T-cell (primary cell): ENCODE data around the gene GORASP2. TPM values are rescaled to one million over a fixed set of nuclear protein-coding genes. Genes with fewer than 3 reads are reported as not detected.
A peak's percentile ranks its signal among the peaks of the same experiment; 100 is the strongest.

Experiments used
- ATAC-seq, 4 experiments: fragments of 200-7000 bp in 3 of 4; fragments of 150-1000 bp in 1 of 4; cut with Tn5 transposase; replicated peaks in 1 of 4; 1 replicate in 3 of 4; 2 replicates in 1 of 4; pipeline ENCODE4 v1.10.0; 2021; ENCODE audit warnings: moderate library complexity in 3 of 4, mild to moderate bottlenecking in 2 of 4, moderate number of reproducible peaks in 1 of 4
- CTCF ChIA-PET, 2 donors: fragments of 300-600 bp; sonication (Branson Sonifier 250); formaldehyde crosslinking; loops; one replicate each; lab custom pipeline; 2022; ENCODE audit warnings: antibody characterized with exemption in 2 of 2; lab: Charles Lee
- POLR2A ChIA-PET, 2 donors: fragments of 300-600 bp; sonication (Branson Sonifier 250); formaldehyde crosslinking; loops; one replicate each; lab custom pipeline; 2022; ENCODE audit warnings: antibody characterized with exemption in 2 of 2; lab: Charles Lee
- DNase-seq, 35 experiments: peaks; one replicate each; pipeline versions ENCODE4 v3.0.0 to v3.0.0-alpha.2; 2013 to 2023
- H3K27ac ChIP-seq: one replicate; pipeline ENCODE4 v1.5.1; 2013; ENCODE audit warnings: low read length
- H3K27me3 ChIP-seq, 2 experiments: replicated peaks in 1 of 2; 1 replicate in 1 of 2; 2 replicates in 1 of 2; pipeline versions ENCODE4 v1.6.1 to v1.7.0; 2013; ENCODE audit warnings: low read length in 1 of 2, mixed read lengths in 1 of 2; ENCODE audit not compliant: control insufficient read depth in 2 of 2, insufficient read depth in 2 of 2; ENCODE audit errors: extremely low read depth in 1 of 2
- H3K36me3 ChIP-seq, 2 donors: 1 replicate in 1 of 2; 2 replicates in 1 of 2; pipeline versions ENCODE4 v1.6.1 to v1.7.0; 2013; ENCODE audit warnings: low read length in 1 of 2; ENCODE audit not compliant: control insufficient read depth in 2 of 2, insufficient read depth in 1 of 2; ENCODE audit errors: extremely low read depth in 1 of 2
- H3K4me1 ChIP-seq, 2 experiments: 1 replicate in 1 of 2; 2 replicates in 1 of 2; pipeline versions ENCODE4 v1.6.1 to v1.7.0; 2013; ENCODE audit warnings: low read length in 2 of 2, mixed read lengths in 1 of 2; ENCODE audit not compliant: insufficient read depth in 2 of 2, control insufficient read depth in 1 of 2; ENCODE audit errors: extremely low read depth in 1 of 2
- H3K4me3 ChIP-seq, 2 donors: 1 replicate in 1 of 2; 2 replicates in 1 of 2; pipeline versions ENCODE4 v1.5.1 to v1.7.0; 2013; ENCODE audit warnings: mild to moderate bottlenecking in 2 of 2, low read length in 1 of 2, moderate library complexity in 1 of 2; ENCODE audit not compliant: control insufficient read depth in 1 of 2; ENCODE audit errors: extremely low read depth in 1 of 2
- H3K9me3 ChIP-seq: 2 replicates; pipeline ENCODE4 v1.7.0; 2013
- H3K27ac Mint-ChIP-seq, 2 donors: one replicate each; pipeline ENCODE4 v1.8.0; 2020 to 2021; ENCODE audit warnings: mild to moderate bottlenecking in 2 of 2, mixed read lengths in 2 of 2
- H3K27me3 Mint-ChIP-seq, 2 donors: one replicate each; pipeline ENCODE4 v1.8.0; 2021 to 2022; ENCODE audit warnings: mixed read lengths in 2 of 2
- H3K36me3 Mint-ChIP-seq: one replicate; pipeline ENCODE4 v1.8.0; 2021; ENCODE audit warnings: mixed read lengths
- H3K4me1 Mint-ChIP-seq, 3 donors: one replicate each; pipeline ENCODE4 v1.8.0; 2020 to 2022; ENCODE audit warnings: mixed read lengths in 3 of 3, mild to moderate bottlenecking in 1 of 3
- H3K4me3 Mint-ChIP-seq, 3 donors: one replicate each; pipeline ENCODE4 v1.8.0; 2020 to 2022; ENCODE audit warnings: mild to moderate bottlenecking in 3 of 3, mixed read lengths in 3 of 3, moderate library complexity in 3 of 3
- H3K9me3 Mint-ChIP-seq, 3 donors: one replicate each; pipeline ENCODE4 v1.8.0; 2020 to 2022; ENCODE audit warnings: mixed read lengths in 3 of 3
- WGBS: methylation state at CpG from one replicate; pipeline ENCODE4 v1.1.5; 2013; ENCODE audit warnings: missing lambda C conversion rate; ENCODE audit not compliant: insufficient coverage; 5-methylcytosine and 5-hydroxymethylcytosine counted together
- total RNA-seq, 35 experiments: library from RNA in 6 of 35; stranded (reverse) in 6 of 35; fragments of 120-200 nt in 1 of 35; gene quantifications; one replicate each; pipeline versions ENCODE4 v1.2.1 to v1.2.4 and lab custom pipeline; 2013 to 2026

The GORASP2 gene
- total RNA-seq, 5 donors from 2014 or later (not counting 1 experiment from before 2014, with no cell fraction given), result 61.6 to 81.1 (median 71.0) TPM

DNA sequence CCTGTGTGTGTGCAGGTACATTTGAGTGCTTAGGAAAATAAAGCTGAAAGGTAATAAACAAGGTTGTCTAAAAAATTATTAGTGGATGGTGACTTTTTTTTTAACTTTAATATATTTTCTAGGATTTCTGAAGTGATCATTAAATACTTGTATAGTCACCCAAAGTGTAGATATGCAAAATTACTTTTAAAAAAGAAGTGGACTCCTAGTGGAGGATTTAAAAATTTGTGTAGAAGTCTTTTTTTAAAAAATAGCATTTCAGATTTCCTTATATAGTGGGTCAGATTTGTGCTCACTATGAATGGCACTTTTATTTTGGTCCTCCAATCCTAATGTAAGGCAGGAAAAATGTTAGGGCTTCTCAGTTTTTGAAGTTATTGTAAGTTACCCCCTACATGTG is 3.9 kb downstream of the GORASP2 start:
- Mint-ChIP-seq H3K27me3 (no peaks in the 10 kb centered on the region), H3K36me3 (peaks cover 13% of the 10 kb centered on the region), H3K27ac (no peak overlapping the region), H3K4me1 (peaks cover 64 to 71% (median 70%) of the 10 kb centered on the region in 3 donors), H3K9me3 (no peaks in the 10 kb centered on the region), H3K4me3 (no peak overlapping the region)
- ChIA-PET POLR2A (interaction anchor here in 1 of 2 donors (0.6 kb wide), 1 partner anchor 9 kb away, joined by 3 read pairs; no protein-coding TSS in a partner anchor), CTCF (interaction anchor here in 1 of 2 donors (0.6 kb wide), 1 partner anchor 468 kb away, joined by 3 read pairs; no protein-coding TSS in a partner anchor)
- Histone ChIP-seq H3K27ac (no peak overlapping the region), H3K27me3 (no peaks in the 10 kb centered on the region), H3K9me3 (no peaks in the 10 kb centered on the region), H3K4me1 (peaks cover 30% of the 10 kb centered on the region in 2 experiments), H3K4me3 (no peak overlapping the region), H3K36me3 (peaks cover 0 to 24% of the 10 kb centered on the region in 2 donors)
- DNase-seq (no peak), ATAC-seq (no peak)

DNA sequence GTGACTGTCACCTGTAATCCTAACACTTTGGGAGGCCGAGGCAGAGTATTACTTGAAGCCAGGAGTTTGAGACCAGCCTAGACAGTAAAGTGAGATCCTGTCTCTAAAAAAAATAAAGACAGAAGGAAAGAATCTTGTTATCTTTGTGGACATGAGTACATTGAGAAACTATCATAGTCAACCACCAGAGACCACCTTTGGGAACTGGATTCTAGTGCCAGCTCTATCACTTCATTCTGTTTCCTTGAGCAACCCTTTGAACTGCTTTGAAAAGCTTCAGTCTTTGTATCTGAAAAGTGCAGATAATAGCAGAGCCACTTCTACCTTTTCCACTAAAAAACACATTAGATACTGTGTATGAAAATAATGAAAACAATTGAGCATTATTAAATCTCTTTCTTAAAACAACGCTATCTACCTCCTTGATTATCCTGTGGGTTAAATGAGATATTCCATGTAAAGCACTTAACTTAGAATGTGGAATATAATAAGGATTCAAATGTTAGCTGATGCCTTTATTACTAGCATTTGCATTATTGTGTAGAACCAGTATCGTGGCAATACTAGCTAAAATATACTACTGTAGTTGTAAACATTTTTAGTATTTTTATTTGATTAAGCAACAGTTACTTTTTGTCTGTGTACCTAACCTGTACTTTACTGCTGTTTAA is 8.8 kb downstream of the GORASP2 start:
- H3K4me3 Mint-ChIP-seq, result no peak overlapping the region
- H3K9me3 Mint-ChIP-seq, result no peaks in the 10 kb centered on the region
- H3K27me3 Mint-ChIP-seq, result no peaks in the 10 kb centered on the region
- POLR2A ChIA-PET, result interaction anchor here in 1 of 2 donors (0.6 kb wide), 1 partner anchor 26 kb away, joined by 3 read pairs; no protein-coding TSS in a partner anchor
- no CpG with 5 or more reads among the region's 3 CpGs for WGBS
- H3K4me1 ChIP-seq, result peaks cover 18 to 19% of the 10 kb centered on the region in 2 experiments
- H3K9me3 ChIP-seq, result no peaks in the 10 kb centered on the region
- no peak overlapping the region for H3K4me3 ChIP-seq
- peaks cover 71 to 83% (median 83%) of the 10 kb centered on the region in 3 donors for H3K4me1 Mint-ChIP-seq
- no peak overlapping the region for H3K27ac Mint-ChIP-seq
- CTCF ChIA-PET, result interaction anchor here (0.7 to 1.0 kb wide), 2 partner anchors 9 to 481 kb away, joined by 3 read pairs; partner anchors contain the start of gene GORASP2 (in 1 of the 2)
- ATAC-seq (no peak), DNase-seq (no peak)
- H3K36me3 Mint-ChIP-seq, result peaks cover 15% of the 10 kb centered on the region
- H3K36me3 ChIP-seq, result peaks cover 3 to 24% of the 10 kb centered on the region in 2 donors
- no peak overlapping the region for H3K27ac ChIP-seq
- H3K27me3 ChIP-seq, result no peaks in the 10 kb centered on the region

DNA sequence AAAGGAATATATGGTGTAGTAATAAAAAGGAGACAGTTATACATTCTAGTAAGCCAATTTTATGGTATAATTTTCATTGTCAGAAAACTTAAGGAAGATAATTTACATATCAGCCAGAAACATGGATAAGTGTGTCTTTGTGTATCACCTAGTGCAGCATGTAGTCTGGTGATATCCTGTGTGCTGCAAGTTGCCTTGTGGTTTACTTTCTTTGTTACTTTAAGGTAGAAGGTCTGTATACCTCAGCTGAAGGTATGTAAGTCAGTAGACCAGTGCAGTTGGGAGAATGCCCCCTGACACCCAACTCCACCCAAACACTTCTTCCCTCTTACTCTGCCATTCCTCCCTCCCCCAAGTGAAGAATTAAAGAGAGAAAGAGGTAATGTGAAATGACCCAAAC is 11.0 kb downstream of the GORASP2 start:
- no peaks in the 10 kb centered on the region for H3K9me3 ChIP-seq

DNA sequence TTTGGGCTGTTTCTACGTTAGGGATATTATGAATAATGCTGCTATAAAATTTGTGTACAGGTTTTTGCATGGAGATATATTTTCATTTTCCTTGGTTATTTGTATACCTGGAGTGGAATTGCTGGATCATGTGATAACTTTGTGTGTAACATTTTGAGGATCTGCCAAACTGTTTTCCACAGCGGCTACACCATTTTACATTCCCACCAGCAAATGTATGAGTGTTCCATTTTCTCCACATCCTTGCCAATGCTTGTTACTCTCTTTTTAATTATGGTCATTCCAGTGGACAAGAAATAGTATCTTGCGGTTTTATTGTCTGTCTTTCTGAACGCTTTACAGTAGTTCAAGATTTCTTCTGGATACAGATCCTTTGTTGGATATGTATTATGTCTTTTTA is 13.6 kb downstream of the GORASP2 start:
- Mint-ChIP-seq H3K4me1 (peaks cover 70 to 78% (median 76%) of the 10 kb centered on the region in 3 donors), H3K4me3 (no peak overlapping the region), H3K27me3 (no peaks in the 10 kb centered on the region), H3K9me3 (no peaks in the 10 kb centered on the region), H3K36me3 (peaks cover 5% of the 10 kb centered on the region), H3K27ac (no peak overlapping the region)
- CTCF ChIA-PET, result interaction anchor here in 1 of 2 donors (0.6 kb wide), 1 partner anchor 57 kb away, joined by 3 read pairs; no protein-coding TSS in a partner anchor
- no peaks in the 10 kb centered on the region for H3K9me3 ChIP-seq
- ATAC-seq, result no peak
- POLR2A ChIA-PET, result interaction anchor here in 1 of 2 donors (0.7 kb wide), 1 partner anchor 10 kb away, joined by 3 read pairs; no protein-coding TSS in a partner anchor
- no peaks in the 10 kb centered on the region for H3K27me3 ChIP-seq
- peaks cover 0 to 18% of the 10 kb centered on the region in 2 experiments for H3K4me1 ChIP-seq
- no peak overlapping the region for H3K27ac ChIP-seq
- H3K36me3 ChIP-seq, result peaks cover 3 to 5% of the 10 kb centered on the region in 2 donors
- no peak overlapping the region for H3K4me3 ChIP-seq
- no CpG with 5 or more reads among the region's 4 CpGs for WGBS
- no peak for DNase-seq

More for the DNA sequence above, 11.0 kb downstream of the GORASP2 start:
- Mint-ChIP-seq H3K4me1 (peaks cover 68 to 85% (median 81%) of the 10 kb centered on the region in 3 donors), H3K27me3 (no peaks in the 10 kb centered on the region), H3K27ac (peak overlapping the region in 1 of 2 donors; percentile 8), H3K36me3 (peaks cover 12% of the 10 kb centered on the region), H3K4me3 (peak overlapping the region in 1 of 3 donors; percentile 19), H3K9me3 (no peaks in the 10 kb centered on the region)
- Histone ChIP-seq H3K36me3 (peaks cover 3 to 19% of the 10 kb centered on the region in 2 donors), H3K4me3 (no peak overlapping the region), H3K4me1 (peaks cover 12 to 21% of the 10 kb centered on the region in 2 experiments), H3K27ac (no peak overlapping the region), H3K27me3 (no peaks in the 10 kb centered on the region)
- POLR2A ChIA-PET, result no interaction called here
- ATAC-seq, result peak in 1 of 4 experiments; percentile 37
- DNase-seq, result no peak
- CTCF ChIA-PET, result no interaction called here

DNA sequence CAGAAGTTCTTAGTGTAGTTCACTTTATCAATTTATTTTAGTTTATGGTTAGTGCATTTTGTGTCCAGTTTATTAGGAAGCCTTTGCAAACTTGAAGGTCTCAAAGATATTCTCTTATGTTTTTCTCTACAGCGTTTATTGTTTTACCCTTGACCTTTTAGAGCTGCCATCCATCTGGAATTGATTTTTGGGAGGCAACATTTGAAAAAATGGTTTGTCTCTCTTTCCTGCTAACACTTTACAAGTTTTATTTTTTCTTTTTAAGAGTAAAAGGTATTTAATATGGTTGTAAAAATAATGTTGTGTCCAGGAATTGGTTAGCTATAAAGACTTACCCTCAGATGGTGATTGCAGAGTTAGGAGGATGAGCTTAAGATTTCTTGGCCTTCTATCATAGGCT is 14.0 kb downstream of the GORASP2 start:
- Mint-ChIP-seq H3K9me3 (no peaks in the 10 kb centered on the region), H3K27me3 (no peaks in the 10 kb centered on the region), H3K4me1 (peaks cover 69 to 74% (median 72%) of the 10 kb centered on the region in 3 donors), H3K27ac (no peak overlapping the region), H3K4me3 (no peak overlapping the region), H3K36me3 (peaks cover 1% of the 10 kb centered on the region)
- H3K4me3 ChIP-seq, result no peak overlapping the region
- no peak for ATAC-seq
- DNase-seq, result no peak
- H3K36me3 ChIP-seq, result peaks cover 3 to 4% of the 10 kb centered on the region in 2 donors
- no peaks in the 10 kb centered on the region for H3K27me3 ChIP-seq
- H3K9me3 ChIP-seq, result no peaks in the 10 kb centered on the region
- H3K4me1 ChIP-seq, result peaks cover 0 to 16% of the 10 kb centered on the region in 2 experiments
- ChIA-PET POLR2A (no interaction called here), CTCF (interaction anchor here in 1 of 2 donors (0.6 to 0.9 kb wide), 2 partner anchors 14 to 57 kb away, joined by 3 to 4 read pairs; partner anchors contain the start of gene GORASP2)
- no peak overlapping the region for H3K27ac ChIP-seq
- no CpG with 5 or more reads among the region's 1 CpG for WGBS

DNA sequence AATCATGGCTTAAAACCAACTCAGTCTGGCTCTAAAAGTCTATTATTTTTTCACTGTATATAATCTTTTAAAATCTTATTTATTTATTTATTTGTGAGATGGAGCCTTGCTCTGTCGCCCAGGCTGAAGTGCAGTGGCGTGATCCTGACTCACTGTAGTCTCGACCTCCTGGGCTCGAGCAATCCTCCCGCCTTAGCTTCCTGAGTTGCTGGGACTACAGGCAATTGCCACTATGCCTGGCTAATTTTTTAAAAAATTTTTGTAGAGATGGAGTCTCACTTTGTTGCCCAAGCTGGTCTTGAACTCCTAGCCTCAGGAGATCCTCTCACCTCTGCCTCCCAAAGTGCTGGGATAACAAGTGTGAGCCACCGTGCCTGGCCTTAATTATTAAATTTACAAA is 14.5 kb downstream of the GORASP2 start:
- Mint-ChIP-seq H3K9me3 (no peaks in the 10 kb centered on the region), H3K27me3 (no peaks in the 10 kb centered on the region), H3K4me1 (peaks cover 64 to 70% (median 67%) of the 10 kb centered on the region in 3 donors), H3K4me3 (no peak overlapping the region), H3K27ac (no peak overlapping the region), H3K36me3 (no peaks in the 10 kb centered on the region)
- WGBS, result no CpG with 5 or more reads among the region's 6 CpGs
- Histone ChIP-seq H3K36me3 (peaks cover 2 to 6% of the 10 kb centered on the region in 2 donors), H3K9me3 (no peaks in the 10 kb centered on the region), H3K27me3 (no peaks in the 10 kb centered on the region), H3K27ac (no peak overlapping the region), H3K4me3 (no peak overlapping the region), H3K4me1 (peaks cover 0 to 16% of the 10 kb centered on the region in 2 experiments)
- no peak for DNase-seq
- CTCF ChIA-PET, result interaction anchor here in 1 of 2 donors (0.9 kb wide), 1 partner anchor 15 kb away, joined by 4 read pairs; the partner anchor contains the start of gene GORASP2
- POLR2A ChIA-PET, result no interaction called here
- ATAC-seq, result no peak
